ENCODE results near the gene IQCF6. TPM values are rescaled to one million over a fixed set of nuclear protein-coding genes. Genes with fewer than 3 reads are reported as not detected.

Gene IQCF6
- polyA plus RNA-seq, 1 of the 3 experiments (the other 2 are of a cell fraction) = not detected

DNA sequence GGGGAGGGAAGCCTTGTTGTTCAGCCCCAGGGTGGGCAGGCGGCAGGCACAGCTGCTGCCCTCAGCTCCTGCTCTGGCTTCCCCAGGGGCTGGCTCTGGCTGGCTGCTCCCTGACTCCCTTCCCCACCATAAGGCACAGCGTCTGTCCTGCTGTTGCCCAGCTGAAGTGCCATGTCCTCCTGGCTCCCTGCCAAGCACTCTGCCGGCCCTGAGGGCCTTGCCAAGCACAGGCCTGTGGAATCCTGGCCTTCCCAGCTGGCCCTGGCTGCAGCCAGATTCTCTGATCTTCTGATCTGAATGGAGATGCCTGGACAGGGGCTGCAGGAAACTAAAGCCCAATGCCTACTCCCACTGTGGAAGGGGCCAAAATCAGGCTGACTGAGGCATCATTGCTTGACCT lies 1.1 kb downstream of the IQCF6 start:
- Histone ChIP-seq H3K27ac (ENCODE audit: low read depth in 2 of 2, low read length in 1 of 2) (peak overlapping the region in 1 of 2 experiments; percentile 72; a peak in 2 of 4 replicates), H3F3A (replicated peaks; ENCODE audit: insufficient read depth) (no peaks in the 10 kb centered on the region), H3K36me3 (replicated peaks in 1 of 2; ENCODE audit: control insufficient read depth in 1 of 2, insufficient read depth in 2 of 2, low read length in 1 of 2) (no peaks in the 10 kb centered on the region), H3K4me3 (ENCODE audit: low read depth in 2 of 2, low read length in 1 of 2) (no peak overlapping the region), H3K4me2 (no peak overlapping the region), H4K20me1 (ENCODE audit: insufficient read depth) (no peaks in the 10 kb centered on the region), H3K9me3 (no peaks in the 10 kb centered on the region), H3K79me2 (ENCODE audit: insufficient read depth) (no peaks in the 10 kb centered on the region), H2AFZ (ENCODE audit: low read depth) (no peak overlapping the region), H3K27me3 (ENCODE audit: insufficient read depth) (no peaks in the 10 kb centered on the region), H3K4me1 (ENCODE audit: control insufficient read depth in 1 of 2, insufficient read depth in 2 of 2, low read depth in 1 of 2, low read length in 1 of 2) (peaks cover 0 to 16% of the 10 kb centered on the region in 2 experiments; a peak in 1 of 4 replicates), H3K9ac (no peak overlapping the region), H3K9me2 (no peaks in the 10 kb centered on the region)
- CTCF ChIA-PET = interaction anchor here (0.8 to 4.4 kb wide), 4 partner anchors 15 to 58 kb away, joined by 3 to 27 read pairs (median 5); no protein-coding TSS in a partner anchor
- peak; percentile 80 for DNase-seq
- POLR2A ChIA-PET = no interaction called here
- WGBS (ENCODE audit: low lambda C conversion rate) = no CpG with 5 or more reads among the region's 3 CpGs
- peak; percentile 29 for TF ChIP-seq RAD21 (IDR thresholded peaks at IDR 0.05; ENCODE audit: low read length)
- peak; percentile 83 for TF ChIP-seq CHD2 (IDR thresholded peaks at IDR 0.05; ENCODE audit: low read length, partially characterized antibody)
- TF ChIP-seq, protein P1, sequence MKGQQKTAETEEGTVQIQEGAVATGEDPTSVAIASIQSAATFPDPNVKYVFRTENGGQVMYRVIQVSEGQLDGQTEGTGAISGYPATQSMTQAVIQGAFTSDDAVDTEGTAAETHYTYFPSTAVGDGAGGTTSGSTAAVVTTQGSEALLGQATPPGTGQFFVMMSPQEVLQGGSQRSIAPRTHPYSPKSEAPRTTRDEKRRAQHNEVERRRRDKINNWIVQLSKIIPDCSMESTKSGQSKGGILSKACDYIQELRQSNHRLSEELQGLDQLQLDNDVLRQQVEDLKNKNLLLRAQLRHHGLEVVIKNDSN (IDR thresholded peaks at IDR 0.05; ENCODE audit: borderline replicate concordance, low read depth) = no peak
- no peak for TF ChIP-seq RFX5 (IDR thresholded peaks at IDR 0.05; ENCODE audit: low read length)
- TF ChIP-seq NFIC (IDR thresholded peaks at IDR 0.05; ENCODE audit: borderline replicate concordance) = peak; percentile 34; the same call in 1 of the 2 replicates
- TF ChIP-seq, protein P2, sequence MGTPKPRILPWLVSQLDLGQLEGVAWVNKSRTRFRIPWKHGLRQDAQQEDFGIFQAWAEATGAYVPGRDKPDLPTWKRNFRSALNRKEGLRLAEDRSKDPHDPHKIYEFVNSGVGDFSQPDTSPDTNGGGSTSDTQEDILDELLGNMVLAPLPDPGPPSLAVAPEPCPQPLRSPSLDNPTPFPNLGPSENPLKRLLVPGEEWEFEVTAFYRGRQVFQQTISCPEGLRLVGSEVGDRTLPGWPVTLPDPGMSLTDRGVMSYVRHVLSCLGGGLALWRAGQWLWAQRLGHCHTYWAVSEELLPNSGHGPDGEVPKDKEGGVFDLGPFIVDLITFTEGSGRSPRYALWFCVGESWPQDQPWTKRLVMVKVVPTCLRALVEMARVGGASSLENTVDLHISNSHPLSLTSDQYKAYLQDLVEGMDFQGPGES (IDR thresholded peaks at IDR 0.05; ENCODE audit: low read depth, low read length) = no peak
- TF ChIP-seq, protein P3, sequence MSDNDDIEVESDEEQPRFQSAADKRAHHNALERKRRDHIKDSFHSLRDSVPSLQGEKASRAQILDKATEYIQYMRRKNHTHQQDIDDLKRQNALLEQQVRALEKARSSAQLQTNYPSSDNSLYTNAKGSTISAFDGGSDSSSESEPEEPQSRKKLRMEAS (IDR thresholded peaks at IDR 0.05; ENCODE audit: low read depth) = no peak
- TF ChIP-seq, protein P4, sequence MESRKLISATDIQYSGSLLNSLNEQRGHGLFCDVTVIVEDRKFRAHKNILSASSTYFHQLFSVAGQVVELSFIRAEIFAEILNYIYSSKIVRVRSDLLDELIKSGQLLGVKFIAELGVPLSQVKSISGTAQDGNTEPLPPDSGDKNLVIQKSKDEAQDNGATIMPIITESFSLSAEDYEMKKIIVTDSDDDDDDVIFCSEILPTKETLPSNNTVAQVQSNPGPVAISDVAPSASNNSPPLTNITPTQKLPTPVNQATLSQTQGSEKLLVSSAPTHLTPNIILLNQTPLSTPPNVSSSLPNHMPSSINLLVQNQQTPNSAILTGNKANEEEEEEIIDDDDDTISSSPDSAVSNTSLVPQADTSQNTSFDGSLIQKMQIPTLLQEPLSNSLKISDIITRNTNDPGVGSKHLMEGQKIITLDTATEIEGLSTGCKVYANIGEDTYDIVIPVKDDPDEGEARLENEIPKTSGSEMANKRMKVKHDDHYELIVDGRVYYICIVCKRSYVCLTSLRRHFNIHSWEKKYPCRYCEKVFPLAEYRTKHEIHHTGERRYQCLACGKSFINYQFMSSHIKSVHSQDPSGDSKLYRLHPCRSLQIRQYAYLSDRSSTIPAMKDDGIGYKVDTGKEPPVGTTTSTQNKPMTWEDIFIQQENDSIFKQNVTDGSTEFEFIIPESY (IDR thresholded peaks at IDR 0.05; ENCODE audit: borderline replicate concordance, low read depth) = no peak
- peak; percentile 94 for TF ChIP-seq GATA2 (CRISPR knock-in tag; IDR thresholded peaks at IDR 0.05)
- peak in 1 of 2 experiments; percentile 72; a peak in 2 of 4 replicates for TF ChIP-seq EP300 (IDR thresholded peaks at IDR 0.05; ENCODE audit: borderline replicate concordance in 1 of 2, low read depth in 1 of 2, low read length in 1 of 2)
- peak; percentile 66 for TF ChIP-seq FOXJ3 (CRISPR knock-in tag; IDR thresholded peaks at IDR 0.05)
- TF ChIP-seq TEAD4 (IDR thresholded peaks at IDR 0.05; ENCODE audit: borderline replicate concordance, insufficient read depth) = no peak
- peak; percentile 6; the same call in 1 of the 2 replicates for TF ChIP-seq TCF12 (IDR thresholded peaks at IDR 0.05)
- TF ChIP-seq, protein P5, sequence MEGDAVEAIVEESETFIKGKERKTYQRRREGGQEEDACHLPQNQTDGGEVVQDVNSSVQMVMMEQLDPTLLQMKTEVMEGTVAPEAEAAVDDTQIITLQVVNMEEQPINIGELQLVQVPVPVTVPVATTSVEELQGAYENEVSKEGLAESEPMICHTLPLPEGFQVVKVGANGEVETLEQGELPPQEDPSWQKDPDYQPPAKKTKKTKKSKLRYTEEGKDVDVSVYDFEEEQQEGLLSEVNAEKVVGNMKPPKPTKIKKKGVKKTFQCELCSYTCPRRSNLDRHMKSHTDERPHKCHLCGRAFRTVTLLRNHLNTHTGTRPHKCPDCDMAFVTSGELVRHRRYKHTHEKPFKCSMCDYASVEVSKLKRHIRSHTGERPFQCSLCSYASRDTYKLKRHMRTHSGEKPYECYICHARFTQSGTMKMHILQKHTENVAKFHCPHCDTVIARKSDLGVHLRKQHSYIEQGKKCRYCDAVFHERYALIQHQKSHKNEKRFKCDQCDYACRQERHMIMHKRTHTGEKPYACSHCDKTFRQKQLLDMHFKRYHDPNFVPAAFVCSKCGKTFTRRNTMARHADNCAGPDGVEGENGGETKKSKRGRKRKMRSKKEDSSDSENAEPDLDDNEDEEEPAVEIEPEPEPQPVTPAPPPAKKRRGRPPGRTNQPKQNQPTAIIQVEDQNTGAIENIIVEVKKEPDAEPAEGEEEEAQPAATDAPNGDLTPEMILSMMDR (IDR thresholded peaks at IDR 0.05) = no peak
- TF ChIP-seq RCOR1 (IDR thresholded peaks at IDR 0.05; ENCODE audit: low read length) = peak; percentile 97
